Activated T-cell treated with anti-CD3 and anti-CD28 coated beads for 4 hours (primary cell): Measurements from ENCODE around the gene HINT3.
A peak's percentile ranks its signal among the peaks of the same experiment; 100 is the strongest.
"Not testable (repeated sequence)": the region's sequence is repeated elsewhere in the genome, so short reads cannot be mapped to it uniquely, and the experiment has no call there.

ENCODE experiments used
- DNase-seq: peaks from one replicate; pipeline ENCODE4 v3.0.0-alpha.2; 2020

HINT3 gene

GRCh38 chr6:125963817-125964216, 7.2 kb downstream of the HINT3 start:
- DNase-seq, result no peak

- DNase-seq, result no peak
Observed at GRCh38 chr6:125966569-125966968, 10.0 kb downstream of the HINT3 start.

DNA sequence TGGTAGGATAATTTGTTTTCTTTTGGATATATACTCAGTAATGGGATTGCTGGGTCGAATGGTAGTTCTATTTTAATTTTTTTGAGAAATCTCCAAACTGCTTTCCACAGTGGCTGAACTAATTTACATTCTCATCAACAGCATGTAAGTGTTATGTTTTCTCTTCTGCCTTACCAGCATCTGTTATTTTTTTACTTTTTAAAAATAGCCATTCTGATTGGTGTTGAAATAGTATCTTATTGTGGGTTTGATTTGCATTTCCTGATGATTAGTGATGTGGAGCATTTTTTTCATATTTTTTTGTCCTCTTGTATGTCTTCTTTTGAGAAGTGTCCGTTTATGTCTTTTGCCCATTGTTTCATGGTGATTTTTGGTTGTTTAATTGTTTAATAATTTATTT, 11.9 kb downstream of the HINT3 start:
- no peak for DNase-seq

- no peak for DNase-seq
Observed at GRCh38 chr6:125970760-125971159, 14.2 kb downstream of the HINT3 start.

DNA sequence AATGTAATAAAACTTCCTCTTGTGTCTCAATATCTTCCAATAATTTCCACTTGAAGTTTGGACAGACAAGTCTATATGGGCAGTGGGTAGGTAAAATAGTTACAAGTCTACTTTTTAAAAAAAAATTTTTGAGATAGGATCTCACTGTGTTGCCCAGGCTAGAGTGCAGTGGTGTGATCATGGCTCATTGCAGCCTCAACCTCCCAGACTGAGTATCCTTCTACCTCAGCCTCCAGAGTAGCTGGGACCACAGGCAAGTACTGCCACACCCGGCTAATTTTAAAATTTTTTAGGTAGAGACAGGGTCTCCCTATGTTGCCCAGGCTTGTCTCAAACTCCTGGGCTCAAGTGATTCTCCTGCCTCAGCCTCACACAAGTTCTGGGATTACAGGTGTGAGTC, 15.9 kb downstream of the HINT3 start:
- DNase-seq, result not testable (repeated sequence)

GRCh38 chr6:125974214-125974866, 17.8 kb downstream of the HINT3 start:
- no peak for DNase-seq

DNA sequence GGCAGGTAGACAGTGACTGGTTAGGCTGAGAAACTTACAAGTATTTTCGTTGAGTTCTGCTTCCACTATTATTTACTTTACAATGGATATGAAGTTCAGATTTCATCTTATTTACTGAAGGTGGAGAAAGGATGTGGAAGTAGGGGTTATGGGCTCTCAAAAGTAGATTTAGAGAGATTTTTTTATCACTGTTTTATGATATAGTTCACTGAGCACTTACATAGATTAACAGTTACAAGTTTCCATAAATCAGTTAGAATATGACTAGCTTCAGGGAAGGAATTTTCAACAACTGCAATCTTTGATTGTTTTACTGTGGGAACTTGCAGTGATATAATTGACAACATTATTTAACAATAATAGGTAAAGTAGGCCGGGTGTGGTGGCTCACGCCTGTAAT, 22.5 kb downstream of the HINT3 start:
- DNase-seq, result no peak

- no peak for DNase-seq
Observed at GRCh38 chr6:125981571-125982185, 25.1 kb downstream of the HINT3 start.

- DNase-seq, result no peak
Observed at GRCh38 chr6:125983246-125983945, 26.8 kb downstream of the HINT3 start.

DNA sequence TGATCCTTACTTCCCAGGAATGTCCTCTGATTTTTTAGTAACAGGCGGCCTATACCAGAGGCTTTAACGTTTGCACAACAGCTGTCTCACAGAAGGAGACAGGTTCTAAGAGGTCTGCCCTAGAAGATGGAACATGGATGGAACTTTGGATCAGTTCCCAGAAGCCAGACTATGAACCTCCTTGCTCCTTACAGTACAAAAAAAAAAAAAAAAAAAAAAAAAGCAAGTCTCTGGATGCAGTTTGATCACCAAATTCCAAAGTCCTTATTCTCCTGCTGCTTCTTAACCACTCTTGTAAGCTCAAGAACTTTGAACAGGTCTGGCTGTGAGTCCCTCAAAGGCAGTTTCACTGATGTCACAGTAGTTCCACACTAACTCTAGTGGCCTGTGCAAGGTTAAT, 27.7 kb downstream of the HINT3 start:
- no peak for DNase-seq

DNA sequence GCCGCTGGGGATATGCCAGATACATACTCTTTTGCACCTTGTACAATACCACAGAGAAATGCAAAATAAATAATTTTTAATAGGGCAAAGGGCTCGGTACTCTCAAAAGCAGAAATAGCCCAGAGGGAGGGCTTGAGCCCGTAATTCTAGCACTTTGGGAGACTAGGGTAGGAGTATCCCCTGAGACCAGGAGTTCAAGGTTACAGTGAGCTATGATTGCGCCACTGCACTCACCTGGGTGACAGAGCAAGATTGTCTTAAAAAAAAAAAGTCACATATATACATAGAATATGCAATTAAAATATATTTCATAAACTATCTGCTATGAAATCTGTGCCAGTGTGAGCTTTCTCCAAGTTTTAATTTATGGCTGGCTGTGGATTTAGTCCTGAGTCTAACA, 29.0 kb downstream of the HINT3 start:
- DNase-seq, result no peak

DNA sequence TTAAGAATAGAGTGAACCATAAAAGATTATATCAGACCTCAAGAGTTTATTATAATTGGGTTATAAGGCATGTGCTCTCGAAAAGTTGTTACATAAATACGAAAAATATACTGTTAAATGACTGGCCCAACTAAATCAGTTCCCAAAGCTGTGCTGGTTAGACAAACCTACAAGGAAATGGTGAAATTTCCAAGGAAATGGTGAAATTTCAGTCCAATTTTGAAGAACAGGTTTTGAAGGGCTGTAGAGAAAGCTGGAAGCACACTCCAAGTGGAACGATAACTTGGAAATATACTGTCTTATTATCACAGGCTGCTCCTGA, 29.4 kb downstream of the HINT3 start:
- no peak for DNase-seq

DNA sequence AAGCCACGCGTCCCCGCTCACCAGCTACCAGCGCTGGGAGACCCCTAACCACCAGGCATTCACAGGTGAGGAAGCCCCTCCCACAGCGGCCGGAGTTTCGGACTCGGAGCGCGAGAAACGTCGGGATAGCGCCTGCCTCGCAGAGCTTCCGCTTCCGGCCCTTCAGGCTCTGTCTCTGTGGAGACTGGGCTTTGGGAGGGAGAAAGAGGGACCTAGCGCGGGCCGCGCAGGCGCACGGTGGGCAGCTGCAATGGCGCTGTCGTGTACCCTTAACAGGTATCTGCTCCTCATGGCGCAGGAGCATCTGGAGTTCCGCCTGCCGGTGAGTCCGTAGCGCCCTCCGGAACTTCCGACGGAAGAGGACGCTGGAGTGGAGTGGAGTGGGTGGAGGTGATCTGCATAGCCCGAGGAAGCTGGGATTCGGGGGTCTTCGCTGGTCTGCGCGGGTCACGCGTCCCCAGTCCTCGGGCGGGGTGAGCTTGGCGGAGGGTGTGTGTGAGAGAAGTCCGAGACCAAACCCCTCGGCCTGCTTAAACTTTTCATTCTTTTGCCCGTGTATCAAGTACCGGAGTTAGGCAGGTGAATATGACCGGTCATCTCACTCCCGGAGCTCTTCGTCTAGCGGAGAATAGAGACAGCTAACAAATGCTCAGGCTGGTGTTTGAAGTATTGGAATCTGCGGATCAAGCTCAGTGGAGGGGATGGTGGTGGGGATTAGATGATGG, 29.9 kb downstream of the HINT3 start, which contains the start of gene TRMT11:
TSS of gene TRMT11 (plus strand) at position 240 of the 725 bp plus-strand sequence. CDS start at position 251, 11 bp downstream.
- peak; percentile 64 for DNase-seq

- no peak for DNase-seq
Observed at GRCh38 chr6:125987026-125987617, 30.6 kb downstream of the HINT3 start.

GRCh38 chr6:125988280-125988679, 31.7 kb downstream of the HINT3 start:
- DNase-seq, result no peak

GRCh38 chr6:125989631-125990030, 33.1 kb downstream of the HINT3 start:
- DNase-seq, result no peak

- no peak for DNase-seq
Observed at GRCh38 chr6:125991653-125992052, 35.1 kb downstream of the HINT3 start.

GRCh38 chr6:125994670-125995488, 38.3 kb downstream of the HINT3 start:
- DNase-seq, result no peak

DNA sequence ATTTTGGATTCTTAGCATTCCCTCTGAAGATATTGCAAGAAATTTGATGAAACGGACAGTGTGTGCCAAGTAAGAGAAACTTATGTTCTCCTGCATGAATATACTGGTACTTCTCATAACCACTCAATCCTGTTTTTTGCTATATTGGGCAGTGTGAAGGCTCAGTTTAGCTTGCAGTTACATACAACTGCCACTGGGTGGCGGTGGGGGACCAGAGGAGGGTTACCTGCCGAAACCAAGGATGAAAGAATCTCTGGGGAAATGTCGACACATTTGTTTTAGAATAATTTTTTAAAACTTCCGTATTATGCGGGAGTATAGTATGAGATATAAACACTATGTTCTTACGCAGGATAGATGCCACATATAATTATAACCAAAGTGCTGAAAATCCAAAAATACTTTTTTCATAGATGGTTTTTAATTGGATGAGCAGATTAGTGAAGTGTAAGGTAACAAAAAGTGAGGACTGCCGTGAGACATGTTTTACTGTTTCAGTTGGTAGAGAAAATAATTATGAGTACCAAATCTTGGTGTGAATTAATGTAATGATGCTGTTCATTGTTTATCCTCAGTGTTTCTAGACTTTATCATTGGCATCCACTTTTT, 39.5 kb downstream of the HINT3 start:
- peak; percentile 61 for DNase-seq

DNA sequence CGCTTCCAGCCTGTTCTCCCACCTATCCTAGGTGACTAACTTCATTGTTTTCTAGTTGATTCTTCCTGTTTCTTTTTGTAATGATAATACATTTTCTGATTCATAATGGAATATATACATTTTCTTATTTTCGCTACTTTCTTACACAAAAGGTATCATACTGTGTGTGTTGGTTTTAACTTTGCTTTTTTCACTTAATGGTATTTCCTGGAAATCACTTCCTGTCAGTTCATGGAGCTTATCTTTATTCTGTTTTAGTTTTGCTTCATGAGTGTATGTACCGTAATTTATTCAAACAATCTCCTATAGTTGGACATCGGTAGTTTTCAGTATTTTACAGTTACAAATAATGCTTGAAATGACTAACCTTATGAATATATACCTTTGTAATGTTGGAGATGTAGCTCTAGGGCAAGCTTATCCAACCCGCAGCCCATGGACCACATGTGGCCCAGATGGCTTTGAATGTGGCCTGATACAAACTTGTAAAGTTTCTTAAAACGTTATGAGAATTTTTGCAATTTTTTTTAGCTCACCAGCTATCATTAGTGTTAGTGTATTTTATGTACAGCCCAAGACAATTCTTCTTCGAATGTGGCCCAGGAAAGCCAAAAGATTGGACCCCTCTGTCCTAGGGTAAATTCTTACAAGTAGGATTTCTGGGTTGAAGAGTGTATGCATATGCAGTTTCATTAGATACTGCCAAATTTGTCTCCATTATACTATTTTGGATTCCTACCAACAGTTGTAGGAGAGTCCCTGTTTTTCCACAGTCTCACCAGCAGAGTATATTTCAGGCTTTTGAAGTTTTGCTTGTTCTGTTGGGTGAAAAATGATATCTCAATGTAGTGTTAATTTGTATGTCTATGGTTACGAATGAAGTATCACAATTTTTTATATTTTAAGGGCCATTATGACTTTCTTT, 46.4 kb downstream of the HINT3 start:
- no peak for DNase-seq

GRCh38 chr6:126007800-126008199, 51.2 kb downstream of the HINT3 start:
- no peak for DNase-seq
